PC-9 (cell line): Measurements from ENCODE around the gene LDHAL6A.

ENCODE experiments used
- EZH2 ChIP-seq: fragments of 200-600 bp; sonication (generic); IDR thresholded peaks from 2 replicates; pipeline ENCODE4 v1.8.0; 2017; ENCODE audit warnings: antibody characterized with exemption, low read depth
- TF ChIP-seq, protein P1 (sequence below): fragments of 200-600 bp; sonication (generic); conservative IDR thresholded peaks from 2 replicates; pipeline ENCODE4 v1.6.1; 2017; ENCODE audit warnings: mixed run types, antibody characterized with exemption, mild to moderate bottlenecking, moderate library complexity

DNA sequence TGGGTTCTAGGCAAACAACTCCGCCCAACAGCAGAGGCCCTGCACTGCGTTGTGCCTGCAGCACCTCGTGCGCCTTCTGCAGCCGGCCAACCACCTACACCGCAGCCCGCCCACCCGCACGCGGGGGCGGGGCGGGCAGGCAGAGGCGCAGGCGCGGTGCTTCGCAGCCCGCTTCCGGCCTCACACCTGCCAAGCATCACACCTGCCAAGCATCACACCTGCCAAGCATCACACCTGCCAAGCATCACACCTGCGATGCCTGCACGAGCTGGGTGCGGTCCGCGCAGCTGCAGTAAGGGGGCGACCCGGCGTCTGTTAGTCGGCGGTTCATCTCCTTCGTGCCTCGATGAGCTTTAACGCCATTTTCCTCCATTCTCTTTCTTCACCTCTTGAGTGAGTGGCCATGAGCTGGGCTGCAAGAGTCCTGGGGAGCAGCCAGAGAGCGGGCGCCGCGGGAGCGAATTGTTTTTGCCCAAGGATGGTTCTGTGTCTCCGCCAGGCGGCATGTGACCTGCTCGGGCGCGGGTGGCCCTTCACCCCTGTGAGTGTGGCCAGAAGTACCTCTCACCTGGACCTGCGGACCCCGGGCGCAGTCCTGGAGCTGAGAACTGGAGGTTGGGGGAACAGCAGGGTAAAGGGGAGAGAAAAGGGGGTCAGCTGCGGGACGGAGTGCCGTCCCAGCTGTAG lies at the start of gene LDHAL6A:
- TF ChIP-seq, protein P1, sequence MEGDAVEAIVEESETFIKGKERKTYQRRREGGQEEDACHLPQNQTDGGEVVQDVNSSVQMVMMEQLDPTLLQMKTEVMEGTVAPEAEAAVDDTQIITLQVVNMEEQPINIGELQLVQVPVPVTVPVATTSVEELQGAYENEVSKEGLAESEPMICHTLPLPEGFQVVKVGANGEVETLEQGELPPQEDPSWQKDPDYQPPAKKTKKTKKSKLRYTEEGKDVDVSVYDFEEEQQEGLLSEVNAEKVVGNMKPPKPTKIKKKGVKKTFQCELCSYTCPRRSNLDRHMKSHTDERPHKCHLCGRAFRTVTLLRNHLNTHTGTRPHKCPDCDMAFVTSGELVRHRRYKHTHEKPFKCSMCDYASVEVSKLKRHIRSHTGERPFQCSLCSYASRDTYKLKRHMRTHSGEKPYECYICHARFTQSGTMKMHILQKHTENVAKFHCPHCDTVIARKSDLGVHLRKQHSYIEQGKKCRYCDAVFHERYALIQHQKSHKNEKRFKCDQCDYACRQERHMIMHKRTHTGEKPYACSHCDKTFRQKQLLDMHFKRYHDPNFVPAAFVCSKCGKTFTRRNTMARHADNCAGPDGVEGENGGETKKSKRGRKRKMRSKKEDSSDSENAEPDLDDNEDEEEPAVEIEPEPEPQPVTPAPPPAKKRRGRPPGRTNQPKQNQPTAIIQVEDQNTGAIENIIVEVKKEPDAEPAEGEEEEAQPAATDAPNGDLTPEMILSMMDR = no peak
- no peak for TF ChIP-seq EZH2
